ENCODE results near the gene SELENON.

SELENON gene

GRCh38 chr1:25768999-25769398, 31.0 kb upstream of the SELENON start (continued):
- TF ChIP-seq ZNF488 (tag by site-specific recombination; IDR thresholded peaks at IDR 0.05) (peak; percentile 47; the same call in 1 of the 2 replicates), ZNF555 (tag by site-specific recombination; conservative IDR thresholded peaks at IDR 0.05) (no peak), ZNF398 (tag by site-specific recombination; IDR thresholded peaks at IDR 0.05) (peak; percentile 43), ZNF777 (tag by site-specific recombination; IDR thresholded peaks at IDR 0.05; ENCODE audit: borderline replicate concordance) (no peak), ZNF274 (IDR thresholded peaks at IDR 0.05; ENCODE audit: low read length) (no peak), ZNF274 (tag by site-specific recombination; IDR thresholded peaks at IDR 0.05; ENCODE audit: borderline replicate concordance) (0 out of 2 replicates have a peak, but pooled peaks have one; percentile 12), ZNF658 (tag by site-specific recombination; IDR thresholded peaks at IDR 0.05) (no peak), ZNF175 (tag by site-specific recombination; IDR thresholded peaks at IDR 0.05) (0 out of 2 replicates have a peak, but pooled peaks have one; percentile 32), ZNF707 (tag by site-specific recombination; IDR thresholded peaks at IDR 0.05) (no peak), SP3 (tag by site-specific recombination; IDR thresholded peaks at IDR 0.05) (no peak)
- TF ChIP-seq, protein P1, sequence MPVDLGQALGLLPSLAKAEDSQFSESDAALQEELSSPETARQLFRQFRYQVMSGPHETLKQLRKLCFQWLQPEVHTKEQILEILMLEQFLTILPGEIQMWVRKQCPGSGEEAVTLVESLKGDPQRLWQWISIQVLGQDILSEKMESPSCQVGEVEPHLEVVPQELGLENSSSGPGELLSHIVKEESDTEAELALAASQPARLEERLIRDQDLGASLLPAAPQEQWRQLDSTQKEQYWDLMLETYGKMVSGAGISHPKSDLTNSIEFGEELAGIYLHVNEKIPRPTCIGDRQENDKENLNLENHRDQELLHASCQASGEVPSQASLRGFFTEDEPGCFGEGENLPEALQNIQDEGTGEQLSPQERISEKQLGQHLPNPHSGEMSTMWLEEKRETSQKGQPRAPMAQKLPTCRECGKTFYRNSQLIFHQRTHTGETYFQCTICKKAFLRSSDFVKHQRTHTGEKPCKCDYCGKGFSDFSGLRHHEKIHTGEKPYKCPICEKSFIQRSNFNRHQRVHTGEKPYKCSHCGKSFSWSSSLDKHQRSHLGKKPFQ (tag by site-specific recombination; IDR thresholded peaks at IDR 0.05), result peak; percentile 67; the same call in 1 of the 2 replicates
- TF ChIP-seq, protein P2, sequence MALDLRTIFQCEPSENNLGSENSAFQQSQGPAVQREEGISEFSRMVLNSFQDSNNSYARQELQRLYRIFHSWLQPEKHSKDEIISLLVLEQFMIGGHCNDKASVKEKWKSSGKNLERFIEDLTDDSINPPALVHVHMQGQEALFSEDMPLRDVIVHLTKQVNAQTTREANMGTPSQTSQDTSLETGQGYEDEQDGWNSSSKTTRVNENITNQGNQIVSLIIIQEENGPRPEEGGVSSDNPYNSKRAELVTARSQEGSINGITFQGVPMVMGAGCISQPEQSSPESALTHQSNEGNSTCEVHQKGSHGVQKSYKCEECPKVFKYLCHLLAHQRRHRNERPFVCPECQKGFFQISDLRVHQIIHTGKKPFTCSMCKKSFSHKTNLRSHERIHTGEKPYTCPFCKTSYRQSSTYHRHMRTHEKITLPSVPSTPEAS (tag by site-specific recombination; IDR thresholded peaks at IDR 0.05), result peak; percentile 37

DNA sequence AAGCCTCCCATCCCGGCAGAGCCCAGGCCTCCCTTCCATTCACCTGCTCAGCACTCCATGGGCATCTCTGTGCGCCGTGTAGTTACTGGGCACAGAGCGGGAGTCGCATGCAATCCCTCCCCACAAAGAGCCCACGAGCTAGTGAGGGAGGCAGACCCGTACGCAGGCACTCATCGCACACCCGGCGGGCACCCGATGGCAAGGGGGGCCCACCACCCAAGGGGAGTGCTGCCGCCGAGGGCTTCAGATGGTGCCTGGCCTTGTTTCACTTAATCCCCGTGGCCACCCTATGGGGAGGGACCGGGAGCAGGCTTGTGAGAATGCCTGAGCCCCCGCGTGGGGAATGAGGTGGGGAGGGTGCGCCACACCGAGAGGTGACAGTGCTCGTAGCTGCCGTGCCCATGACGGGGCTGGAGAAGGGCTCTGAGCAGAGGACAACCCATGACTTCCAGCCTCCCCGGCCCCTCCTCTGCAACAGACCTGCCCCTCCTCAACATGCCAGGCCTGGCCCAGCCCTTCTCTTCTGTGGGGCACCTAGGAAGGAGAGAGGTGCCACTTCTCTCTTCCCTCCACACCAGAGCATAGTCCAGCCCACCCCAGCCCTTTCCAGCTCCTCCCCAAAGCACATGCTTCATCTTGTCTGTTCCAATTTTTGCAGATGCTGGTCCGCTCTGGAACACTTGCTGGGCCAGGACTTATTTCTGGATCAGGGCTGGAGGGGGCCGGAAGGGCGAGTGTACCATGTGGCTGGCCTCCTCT, 30.2 kb upstream of the SELENON start:
- Histone ChIP-seq H3K27ac (ENCODE audit: extremely low read depth, low read depth, low read length) (no peak overlapping the region), H3K36me3 (ENCODE audit: control insufficient read depth in 2 of 2, insufficient read depth in 1 of 2, low read length in 2 of 2) (no peaks in the 10 kb centered on the region), H3K4me1 (ENCODE audit: control insufficient read depth, insufficient read depth, low read length) (peaks cover 33% of the 10 kb centered on the region), H3K9me3 (ENCODE audit: control insufficient read depth, insufficient read depth, low read depth, low read length) (no peaks in the 10 kb centered on the region), H3K4me3 (ENCODE audit: low read depth, low read length) (no peak overlapping the region)
- POLR2A ChIA-PET, result no interaction called here
- TF ChIP-seq HIC1 (tag by site-specific recombination; IDR thresholded peaks at IDR 0.05) (0 out of 2 replicates have a peak, but pooled peaks have one; percentile 12), ZNF585B (tag by site-specific recombination; IDR thresholded peaks at IDR 0.05) (no peak), EGR2 (tag by site-specific recombination; IDR thresholded peaks at IDR 0.05; ENCODE audit: low read depth) (no peak), ZNF549 (tag by site-specific recombination; IDR thresholded peaks at IDR 0.05) (no peak), PATZ1 (tag by site-specific recombination; IDR thresholded peaks at IDR 0.05) (no peak), ZBTB6 (tag by site-specific recombination; IDR thresholded peaks at IDR 0.05) (no peak)
- CTCF ChIA-PET, result no interaction called here

Measured in HEK293 (cell line).